ENCODE data around the gene CUL4A.
"Not testable (repeated sequence)": the region's sequence is repeated elsewhere in the genome, so short reads cannot be mapped to it uniquely, and the experiment has no call there.

- not testable (repeated sequence) for TF ChIP-seq CTCF (IDR thresholded peaks at IDR 0.05; ENCODE audit: insufficient read depth, low read length, poor library complexity, severe bottlenecking); EZH2phosphoT487 (conservative IDR thresholded peaks at IDR 0.05; ENCODE audit: low read length)
These were observed 32.2 kb downstream of the CUL4A start for GRCh38 chr13:113241623-113242022.

Measured in SU-DHL-6 (cell line).